IPS-NIHi7 (cell line): ENCODE measurements around the gene BMF.

Source experiments
- DNase-seq: peaks from one replicate; pipeline ENCODE4 v3.0.0; 2012; ENCODE audit warnings: mixed read lengths; ENCODE audit errors: extremely low spot score

The BMF gene

GRCh38 chr15:40048926-40049475, 59.7 kb downstream of the BMF start:
- DNase-seq: no peak

GRCh38 chr15:40048211-40048792, 60.4 kb downstream of the BMF start:
- DNase-seq: no peak

- no peak for DNase-seq
Measured at GRCh38 chr15:40047415-40048210, 61.1 kb downstream of the BMF start.

GRCh38 chr15:40046721-40047414, 61.8 kb downstream of the BMF start:
- no peak for DNase-seq

DNA sequence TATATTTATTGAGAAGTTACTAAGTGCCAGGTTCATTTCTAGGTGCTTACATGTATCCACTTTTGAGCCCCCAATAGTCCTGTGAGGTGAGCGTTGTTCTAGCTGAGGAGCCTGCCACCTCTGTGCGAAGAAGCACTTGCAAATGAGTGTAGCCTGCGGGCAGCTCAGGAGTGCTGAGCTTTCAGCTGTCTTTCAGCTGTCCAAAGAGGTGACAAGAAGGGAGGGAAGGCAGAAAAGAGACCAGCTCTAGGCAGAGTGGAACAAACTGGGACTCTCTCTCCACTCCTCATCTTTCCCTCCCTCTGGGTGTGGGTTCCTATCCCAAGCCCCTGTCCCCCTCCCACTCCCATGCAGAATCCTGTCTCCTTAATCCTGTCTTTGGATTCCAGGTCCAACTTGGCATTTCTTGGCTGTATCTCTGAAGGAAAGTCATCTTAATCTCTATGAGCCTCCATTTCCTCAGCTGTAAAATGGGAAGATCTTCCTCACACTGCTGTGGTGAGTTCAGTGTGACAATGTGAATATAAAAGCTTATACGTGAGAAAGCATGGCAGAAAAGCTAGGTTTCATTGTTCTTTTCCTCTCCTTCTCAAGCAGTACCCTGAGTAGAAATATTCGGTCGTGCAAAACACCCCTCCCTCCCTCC, 63.0 kb downstream of the BMF start:
- peak; percentile 45 for DNase-seq

DNA sequence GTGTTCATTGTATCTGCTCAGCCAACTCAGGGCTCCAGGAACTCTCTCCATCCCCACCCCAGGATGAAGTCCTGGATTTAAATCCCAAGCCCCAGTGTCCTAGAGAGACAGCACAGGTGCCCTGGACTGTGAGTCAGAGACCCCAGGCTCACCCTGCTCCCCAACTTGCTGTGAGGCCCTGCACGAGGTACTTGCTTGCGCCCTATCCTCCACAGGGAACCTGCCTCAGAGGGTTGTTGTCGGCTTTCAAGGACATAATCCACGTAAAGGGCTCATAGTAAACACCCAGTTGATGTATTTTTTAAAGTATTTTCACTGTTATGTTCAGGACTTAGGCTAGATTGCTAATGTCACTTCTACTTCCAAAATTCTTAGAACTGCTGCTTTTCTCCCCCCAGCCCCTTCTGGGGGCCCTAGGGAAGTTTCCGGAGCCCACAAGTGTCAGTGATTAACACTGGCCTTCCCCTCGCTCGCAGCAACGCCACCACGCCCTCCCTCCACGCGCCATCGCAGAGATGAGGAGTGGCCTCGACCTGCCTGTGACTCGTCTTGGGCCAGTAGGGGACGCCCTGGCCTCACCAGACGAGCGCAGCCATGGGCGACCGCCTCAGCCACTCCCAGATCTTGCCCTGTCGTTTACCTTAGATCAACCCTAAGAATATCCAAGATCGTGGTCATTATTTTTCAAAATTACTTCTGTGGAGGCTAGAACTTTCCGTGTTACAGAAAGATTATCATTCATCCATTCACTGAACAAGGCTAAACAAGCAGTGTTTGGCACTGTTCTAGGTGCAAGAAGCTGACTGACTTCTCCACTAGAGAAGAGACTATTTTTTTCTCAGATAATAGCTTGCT, 63.7 kb downstream of the BMF start:
- peak; percentile 92 for DNase-seq

GRCh38 chr15:40043927-40044716, 64.6 kb downstream of the BMF start:
- no peak for DNase-seq

GRCh38 chr15:40042791-40043320, 65.8 kb downstream of the BMF start:
- DNase-seq: no peak

- no peak for DNase-seq
Measured at GRCh38 chr15:40040770-40041169, 67.9 kb downstream of the BMF start.

GRCh38 chr15:40040293-40040635, 68.4 kb downstream of the BMF start:
- no peak for DNase-seq

DNA sequence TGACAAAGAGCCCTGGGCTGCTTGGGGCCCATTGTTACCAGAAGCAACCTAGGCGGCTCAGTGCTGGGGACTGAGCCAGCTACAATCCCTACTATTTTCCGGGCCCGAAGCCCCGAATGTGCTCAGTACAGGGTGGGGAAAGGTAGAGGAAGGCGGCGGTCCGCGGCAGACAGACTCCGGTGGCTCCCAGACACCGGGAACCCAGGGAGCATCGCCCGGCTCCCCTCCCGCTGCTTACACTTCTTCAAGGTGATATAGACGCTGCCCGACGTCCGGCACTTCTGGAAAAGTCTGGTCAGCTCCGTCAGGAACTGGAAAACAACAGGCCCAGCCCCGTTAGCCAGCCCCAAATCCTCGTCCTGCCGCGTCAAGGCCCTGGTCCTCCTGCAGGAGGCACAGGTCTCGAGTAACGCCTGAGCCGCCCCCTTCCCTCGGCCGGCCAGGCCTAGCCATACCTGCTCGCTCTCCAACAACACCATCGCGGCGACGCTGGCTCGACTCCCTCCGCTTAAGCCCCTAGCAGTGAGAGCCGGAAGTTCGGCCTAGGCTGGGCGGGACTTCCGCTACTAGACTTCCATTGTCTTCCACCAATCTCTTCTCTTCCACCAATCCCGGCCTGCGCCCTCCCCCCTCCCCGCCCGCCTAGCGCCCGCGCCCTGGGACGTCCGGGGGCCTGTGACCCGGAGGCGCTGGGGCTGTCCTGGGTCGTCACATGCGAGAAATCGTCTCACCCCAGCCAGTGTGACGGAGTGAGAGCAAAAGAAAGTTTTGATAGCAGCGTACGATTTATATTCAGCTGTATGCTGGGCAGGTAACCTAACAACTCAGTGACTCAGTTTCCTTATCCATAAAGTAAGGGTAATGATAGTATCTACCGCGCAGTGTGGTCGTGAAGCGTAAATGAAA, 69.8 kb downstream of the BMF start, which contains the start of gene SRP14:
SRP14 (minus strand) TSS at position 544 of the 906 bp plus-strand sequence; CDS start at position 479, 65 bp downstream.
- peak; percentile 95 for DNase-seq

DNA sequence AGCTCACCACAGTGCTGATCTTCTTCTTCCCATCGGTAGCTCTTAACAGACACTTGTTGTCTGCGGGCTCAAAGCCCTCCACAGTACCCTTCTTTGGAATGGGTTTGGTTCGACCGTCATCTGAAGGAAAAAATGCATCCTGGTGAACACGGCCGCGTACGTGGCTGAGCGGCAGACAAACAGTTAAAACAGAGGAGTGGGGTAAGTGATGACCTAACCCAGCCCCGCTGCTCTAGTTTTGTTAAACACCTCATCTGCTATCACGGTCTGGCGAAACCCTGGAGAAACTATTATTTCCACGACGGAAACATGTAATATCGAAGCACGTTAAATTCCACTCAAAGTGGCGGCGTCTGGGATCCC, 70.4 kb downstream of the BMF start:
- peak; percentile 41 for DNase-seq
